Measurements from ENCODE around the gene LEMD2. TPM values are rescaled to one million over a fixed set of nuclear protein-coding genes. Genes with fewer than 3 reads are reported as not detected.

LEMD2 gene
- total RNA-seq, 1 experiment from 2014 or later = 78.7 TPM

GRCh38 chr6:33826537-33826936, 37.6 kb upstream of the LEMD2 start:
- Histone ChIP-seq H3K27ac (no peak overlapping the region), H3K36me3 (no peaks in the 10 kb centered on the region), H3K4me3 (no peak overlapping the region), H3K4me1 (replicated peaks) (peaks cover 17% of the 10 kb centered on the region), H3K27me3 (replicated peaks) (no peaks in the 10 kb centered on the region), H3K9me3 (replicated peaks) (no peaks in the 10 kb centered on the region)
- DNase-seq (ENCODE audit: low read depth in 1 of 2, low spot score in 2 of 2) = no peak

- peaks cover 17% of the 10 kb centered on the region for H3K4me1 ChIP-seq (replicated peaks)
- H3K9me3 ChIP-seq (replicated peaks) = no peaks in the 10 kb centered on the region
- peak overlapping the region; percentile 11 for H3K4me3 ChIP-seq
- H3K36me3 ChIP-seq = no peaks in the 10 kb centered on the region
- H3K27ac ChIP-seq = peak overlapping the region; percentile 45
- no peaks in the 10 kb centered on the region for H3K27me3 ChIP-seq (replicated peaks)
- peak; percentile 59 to 63 for DNase-seq (ENCODE audit: low read depth in 1 of 2, low spot score in 2 of 2)
These were observed 35.7 kb upstream of the LEMD2 start for GRCh38 chr6:33824461-33825154.

GRCh38 chr6:33823806-33824205, 34.9 kb upstream of the LEMD2 start:
- Histone ChIP-seq H3K27me3 (replicated peaks) (no peaks in the 10 kb centered on the region), H3K4me1 (replicated peaks) (peaks cover 17% of the 10 kb centered on the region), H3K36me3 (no peaks in the 10 kb centered on the region), H3K4me3 (no peak overlapping the region), H3K9me3 (replicated peaks) (no peaks in the 10 kb centered on the region), H3K27ac (no peak overlapping the region)
- DNase-seq (ENCODE audit: low read depth in 1 of 2, low spot score in 2 of 2) = no peak

- H3K4me3 ChIP-seq = no peak overlapping the region
- H3K9me3 ChIP-seq (replicated peaks) = no peaks in the 10 kb centered on the region
- peaks cover 17% of the 10 kb centered on the region for H3K4me1 ChIP-seq (replicated peaks)
- no peaks in the 10 kb centered on the region for H3K27me3 ChIP-seq (replicated peaks)
- no peak for DNase-seq (ENCODE audit: low read depth in 1 of 2, low spot score in 2 of 2)
- H3K27ac ChIP-seq = no peak overlapping the region
- H3K36me3 ChIP-seq = no peaks in the 10 kb centered on the region
These were observed 33.9 kb upstream of the LEMD2 start for GRCh38 chr6:33822575-33823395.

DNA sequence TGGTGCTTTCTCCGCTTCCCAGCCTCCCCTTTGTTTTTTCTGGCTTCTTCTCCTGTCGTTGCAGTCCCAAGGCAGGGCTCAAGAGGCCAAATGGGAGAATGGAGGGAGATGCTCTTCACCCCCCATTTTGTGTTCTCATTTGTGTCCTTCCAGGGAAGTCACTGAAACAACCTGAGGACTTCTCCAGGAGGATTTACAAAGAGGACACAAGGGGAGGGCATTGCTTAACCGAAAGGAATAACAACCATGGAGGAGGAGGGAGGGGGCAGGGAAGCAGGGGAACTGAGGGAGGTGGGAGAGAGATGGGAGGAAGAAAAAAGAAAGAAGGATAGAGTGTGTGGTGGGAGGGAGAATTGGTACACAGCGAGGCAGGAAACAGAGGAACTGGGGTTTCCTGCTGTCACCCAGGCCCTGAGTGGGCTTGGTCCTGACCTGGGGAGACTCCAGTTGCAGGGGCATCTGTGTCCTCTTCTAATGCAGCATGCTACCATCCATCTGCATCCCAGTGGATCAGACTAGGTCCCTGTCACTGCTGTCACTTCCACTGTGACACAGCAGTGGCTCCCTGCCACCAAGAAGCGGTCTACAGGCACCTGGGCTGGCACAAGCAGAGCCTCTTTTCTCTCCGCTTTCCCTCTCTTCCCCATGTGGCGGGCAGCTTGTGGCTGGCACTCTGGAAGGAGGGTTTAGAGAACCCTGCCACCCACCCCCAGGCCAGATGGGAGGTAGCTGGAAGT, 32.0 kb upstream of the LEMD2 start:
- Histone ChIP-seq H3K4me1 (replicated peaks) (peaks cover 10% of the 10 kb centered on the region), H3K4me3 (no peak overlapping the region), H3K9me3 (replicated peaks) (no peaks in the 10 kb centered on the region), H3K27me3 (replicated peaks) (no peaks in the 10 kb centered on the region), H3K36me3 (no peaks in the 10 kb centered on the region), H3K27ac (no peak overlapping the region)
- DNase-seq (ENCODE audit: low read depth in 1 of 2, low spot score in 2 of 2) = no peak

DNA sequence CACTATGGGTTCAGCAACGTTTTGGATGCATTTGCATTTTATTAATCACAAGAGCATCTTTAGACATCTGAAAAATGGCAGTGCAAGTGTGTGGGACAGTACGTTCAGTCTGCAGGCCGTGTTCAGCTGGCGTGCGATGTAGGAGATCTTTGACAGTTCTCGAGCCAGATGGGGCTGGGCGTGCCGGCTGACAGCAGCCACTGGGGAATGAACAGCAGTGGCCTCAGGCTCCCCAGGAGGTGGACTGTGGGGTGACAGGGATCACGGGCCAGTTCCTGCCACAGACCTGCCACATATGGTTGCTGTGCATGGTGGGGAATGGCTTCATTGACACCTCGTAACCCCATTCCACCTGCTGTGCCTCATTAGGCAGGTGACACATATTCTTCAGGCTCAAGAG, 31.3 kb upstream of the LEMD2 start:
- Histone ChIP-seq H3K9me3 (replicated peaks) (no peaks in the 10 kb centered on the region), H3K27me3 (replicated peaks) (no peaks in the 10 kb centered on the region), H3K27ac (no peak overlapping the region), H3K4me1 (replicated peaks) (peaks cover 10% of the 10 kb centered on the region), H3K4me3 (no peak overlapping the region), H3K36me3 (no peaks in the 10 kb centered on the region)
- DNase-seq (ENCODE audit: low read depth in 1 of 2, low spot score in 2 of 2) = no peak

- no peak overlapping the region for H3K27ac ChIP-seq
- H3K9me3 ChIP-seq (replicated peaks) = no peaks in the 10 kb centered on the region
- no peaks in the 10 kb centered on the region for H3K36me3 ChIP-seq
- no peak overlapping the region for H3K4me3 ChIP-seq
- no peaks in the 10 kb centered on the region for H3K27me3 ChIP-seq (replicated peaks)
- DNase-seq (ENCODE audit: low read depth in 1 of 2, low spot score in 2 of 2) = no peak
- H3K4me1 ChIP-seq (replicated peaks) = no peaks in the 10 kb centered on the region
These were observed 30.1 kb upstream of the LEMD2 start for GRCh38 chr6:33819021-33819420.

DNA sequence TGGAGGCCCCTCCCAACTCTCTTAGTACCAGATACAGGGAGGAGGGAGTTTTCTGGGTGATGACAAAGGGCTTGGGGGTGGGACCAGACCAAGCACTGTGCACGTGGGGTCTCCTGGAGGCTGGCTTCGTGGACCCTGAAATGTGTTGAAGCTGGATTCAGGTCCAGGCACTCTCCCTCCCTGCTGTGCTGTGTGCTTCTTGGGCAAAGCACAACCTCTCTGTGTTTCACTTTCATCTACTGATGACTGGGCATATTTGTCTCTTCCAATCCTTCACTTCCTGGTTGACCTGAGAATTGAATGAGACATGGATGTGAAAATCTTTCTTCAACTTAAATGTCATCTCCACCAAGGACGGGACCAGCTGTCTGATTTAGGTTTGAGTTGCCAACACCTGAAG, 29.4 kb upstream of the LEMD2 start:
- no peaks in the 10 kb centered on the region for H3K27me3 ChIP-seq (replicated peaks)
- H3K4me3 ChIP-seq = no peak overlapping the region
- no peak overlapping the region for H3K27ac ChIP-seq
- no peaks in the 10 kb centered on the region for H3K4me1 ChIP-seq (replicated peaks)
- H3K36me3 ChIP-seq = no peaks in the 10 kb centered on the region
- H3K9me3 ChIP-seq (replicated peaks) = no peaks in the 10 kb centered on the region
- no peak for DNase-seq (ENCODE audit: low read depth in 1 of 2, low spot score in 2 of 2)

DNA sequence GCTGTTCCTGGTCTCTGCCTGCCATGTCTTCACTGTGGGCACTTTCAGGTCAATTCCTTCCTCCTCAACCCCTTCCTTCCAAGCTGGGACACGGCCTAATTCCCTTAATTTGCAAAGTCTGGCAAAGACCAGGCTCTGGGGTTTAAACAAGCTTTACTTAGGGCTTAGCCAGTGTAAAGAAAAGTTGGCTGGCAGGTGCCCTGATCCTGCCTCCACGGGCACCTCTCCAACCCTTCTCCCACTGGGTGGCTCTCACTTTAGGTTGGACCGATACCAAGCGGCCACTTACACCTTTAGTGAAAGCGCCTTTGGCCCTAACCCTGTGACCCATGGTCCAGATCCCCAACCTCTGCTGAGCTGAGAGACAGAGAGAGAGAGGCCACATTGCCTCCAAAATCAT, 28.6 kb upstream of the LEMD2 start:
- H3K27me3 ChIP-seq (replicated peaks) = no peaks in the 10 kb centered on the region
- H3K36me3 ChIP-seq = no peaks in the 10 kb centered on the region
- H3K27ac ChIP-seq = no peak overlapping the region
- H3K4me3 ChIP-seq = no peak overlapping the region
- no peaks in the 10 kb centered on the region for H3K4me1 ChIP-seq (replicated peaks)
- no peak for DNase-seq (ENCODE audit: low read depth in 1 of 2, low spot score in 2 of 2)
- no peaks in the 10 kb centered on the region for H3K9me3 ChIP-seq (replicated peaks)

DNA sequence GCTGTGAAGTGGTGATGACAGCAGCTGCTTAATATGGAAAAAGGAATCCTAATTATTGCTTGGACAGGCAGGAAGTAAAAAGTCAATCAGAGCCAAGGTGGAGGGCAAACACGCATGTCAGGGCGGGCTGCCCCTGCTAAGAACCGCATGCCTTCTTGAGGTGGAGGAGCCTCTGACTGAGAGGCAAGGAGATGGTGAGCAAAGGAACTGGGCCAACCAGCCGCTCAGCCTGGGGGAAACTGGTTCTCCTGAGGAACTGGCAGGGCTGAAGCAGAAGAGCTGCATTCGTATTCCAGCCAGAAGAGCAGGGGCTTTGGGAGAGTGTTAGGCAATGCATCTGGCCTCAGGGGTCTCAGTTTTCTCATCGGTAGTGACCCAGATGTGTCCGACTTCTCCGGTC, 28.0 kb upstream of the LEMD2 start:
- no peaks in the 10 kb centered on the region for H3K9me3 ChIP-seq (replicated peaks)
- 0 out of 2 replicates have a peak, but pooled peaks cover under 1% of the 10 kb centered on the region for H3K27me3 ChIP-seq (replicated peaks)

DNA sequence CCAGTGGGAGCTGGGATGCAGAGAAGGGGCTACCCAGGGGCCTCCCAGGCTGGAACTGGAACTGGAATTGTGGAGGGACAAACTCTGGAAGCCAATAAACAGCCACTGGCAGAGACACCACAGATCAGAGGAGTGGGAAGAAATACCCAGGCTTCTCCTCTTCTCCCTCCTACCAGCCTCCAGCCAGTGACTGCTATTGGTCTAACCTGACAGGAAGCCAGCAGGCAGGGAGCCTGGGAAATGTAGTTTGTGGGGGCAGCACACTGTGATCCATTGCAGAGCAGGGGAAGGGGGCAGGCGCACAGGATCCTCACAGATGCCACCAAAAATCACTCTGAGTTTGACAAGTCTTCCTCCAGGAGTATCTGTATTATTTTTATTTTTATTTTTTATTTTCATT, 26.9 kb upstream of the LEMD2 start:
- DNase-seq (ENCODE audit: low read depth in 1 of 2, low spot score in 2 of 2) = no peak

More for the DNA sequence above, 28.0 kb upstream of the LEMD2 start:
- no peak overlapping the region for H3K27ac ChIP-seq
- no peak for DNase-seq (ENCODE audit: low read depth in 1 of 2, low spot score in 2 of 2)
- no peak overlapping the region for H3K4me3 ChIP-seq
- H3K36me3 ChIP-seq = no peaks in the 10 kb centered on the region
- H3K4me1 ChIP-seq (replicated peaks) = no peaks in the 10 kb centered on the region

DNA sequence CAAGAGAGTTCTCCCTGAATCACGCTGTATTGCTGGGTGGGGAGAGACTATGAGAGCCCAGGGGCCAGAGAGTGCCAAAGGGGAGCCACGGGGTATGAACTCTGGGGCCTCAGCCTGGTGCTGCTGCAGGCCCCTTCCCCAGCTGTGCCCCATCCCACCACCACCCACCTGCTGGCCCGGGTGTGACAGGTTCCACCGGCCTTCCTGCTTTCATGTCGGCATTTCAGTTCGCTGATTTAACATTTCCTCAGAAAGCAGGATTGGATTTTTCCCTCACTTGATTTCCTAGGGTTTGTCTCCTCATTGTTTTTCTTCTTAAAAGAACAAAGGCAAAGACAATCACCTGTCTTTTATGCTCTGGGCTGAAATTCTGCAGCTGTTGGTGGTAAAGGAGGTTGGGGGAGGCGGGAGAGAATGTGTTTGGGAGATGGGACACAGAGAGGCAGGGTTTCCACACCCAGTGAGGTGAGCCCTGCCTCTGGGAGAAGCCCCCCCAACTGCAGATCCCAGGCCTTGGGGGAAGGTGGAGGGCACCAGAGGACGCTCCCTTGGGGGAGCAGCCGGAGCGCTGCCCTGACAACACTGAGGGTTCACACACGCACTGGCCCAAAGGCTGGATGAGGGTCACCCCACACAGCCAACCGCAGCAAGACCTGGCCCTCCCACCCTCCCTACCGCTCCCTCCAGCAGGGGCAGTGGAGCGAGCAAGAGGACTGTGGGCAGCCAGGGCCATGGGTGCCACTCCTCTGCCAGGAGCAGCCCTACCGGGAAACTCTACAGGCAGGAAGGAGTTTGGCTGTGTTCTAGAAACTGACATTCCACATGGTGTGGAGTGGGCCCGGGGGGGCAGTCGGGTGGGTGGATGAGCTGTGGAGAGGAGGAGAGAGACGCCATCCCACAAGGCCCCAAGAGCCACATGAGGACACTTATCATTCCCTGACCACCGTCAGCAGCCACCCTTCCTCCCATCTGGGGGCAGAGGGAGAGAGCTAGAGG, 25.4 kb upstream of the LEMD2 start:
- Histone ChIP-seq H3K36me3 (no peaks in the 10 kb centered on the region), H3K27me3 (replicated peaks) (0 out of 2 replicates have a peak, but pooled peaks cover 3% of the 10 kb centered on the region), H3K4me1 (replicated peaks) (no peaks in the 10 kb centered on the region), H3K27ac (no peak overlapping the region), H3K4me3 (no peak overlapping the region), H3K9me3 (replicated peaks) (no peaks in the 10 kb centered on the region)
- no peak for DNase-seq (ENCODE audit: low read depth in 1 of 2, low spot score in 2 of 2)

More for the DNA sequence above, 26.9 kb upstream of the LEMD2 start:
- Histone ChIP-seq H3K4me1 (replicated peaks) (no peaks in the 10 kb centered on the region), H3K27me3 (replicated peaks) (0 out of 2 replicates have a peak, but pooled peaks cover 3% of the 10 kb centered on the region), H3K4me3 (no peak overlapping the region), H3K36me3 (no peaks in the 10 kb centered on the region), H3K27ac (no peak overlapping the region), H3K9me3 (replicated peaks) (no peaks in the 10 kb centered on the region)
